H1 (cell line): Measurements from ENCODE around the gene C15orf39. TPM values are rescaled to one million over a fixed set of nuclear protein-coding genes. Genes with fewer than 3 reads are reported as not detected.
"Not testable (repeated sequence)": the region's sequence is repeated elsewhere in the genome, so short reads cannot be mapped to it uniquely, and the experiment has no call there.

Source experiments
- CTCF ChIA-PET: fragments of 300-600 bp; sonication (Branson Sonifier 250); formaldehyde crosslinking; loops from one replicate; lab custom pipeline; 2021; ENCODE audit not compliant: partially characterized antibody; lab: Charles Lee
- POLR2A ChIA-PET: fragments of 300-600 bp; sonication (Branson Sonifier 250); formaldehyde crosslinking; loops from one replicate; lab custom pipeline; 2021; ENCODE audit warnings: inconsistent platforms; ENCODE audit not compliant: partially characterized antibody; lab: Charles Lee
- DNase-seq, 2 experiments: peaks; one replicate each; pipeline versions ENCODE4 v3.0.0 to v3.0.0-alpha.2; 2010 to 2022; ENCODE audit warnings: low spot score in 2 of 2, low read depth in 1 of 2, mixed read lengths in 1 of 2
- FAIRE-seq: peaks from 2 replicates; lab custom pipeline; 2011; peaks lifted over from hg19 to GRCh38; lab: Jason Lieb, UNC
- H2AFZ ChIP-seq: 2 replicates; pipeline ENCODE4 v1.8.1; 2012; ENCODE audit warnings: low read length, inconsistent platforms
- H2AK5ac ChIP-seq: 2 replicates; pipeline ENCODE4 v1.6.1; 2013; ENCODE audit warnings: low read depth, low read length
- H2BK120ac ChIP-seq: replicated peaks from 2 replicates; pipeline ENCODE3; 2013; ENCODE audit warnings: low read depth, low read length, inconsistent platforms
- H2BK12ac ChIP-seq: 2 replicates; pipeline ENCODE4 v1.6.1; 2013; ENCODE audit warnings: low read depth, low read length
- H2BK15ac ChIP-seq: 2 replicates; pipeline ENCODE4 v1.6.1; 2013; ENCODE audit warnings: low read length
- H2BK20ac ChIP-seq: 2 replicates; pipeline ENCODE4 v1.6.1; 2013; ENCODE audit warnings: low read length
- H2BK5ac ChIP-seq: 2 replicates; pipeline ENCODE4 v1.6.1; 2013; ENCODE audit warnings: low read depth, low read length
- H3K14ac ChIP-seq: 2 replicates; pipeline ENCODE4 v1.6.1; 2013; ENCODE audit warnings: inconsistent platforms; ENCODE audit not compliant: insufficient read length
- H3K18ac ChIP-seq: 2 replicates; pipeline ENCODE4 v1.6.1; 2013; ENCODE audit warnings: low read length; ENCODE audit errors: extremely low read depth
- H3K23ac ChIP-seq: 2 replicates; pipeline ENCODE4 v1.6.1; 2013; ENCODE audit warnings: inconsistent platforms; ENCODE audit not compliant: insufficient read length
- H3K23me2 ChIP-seq: 2 replicates; pipeline ENCODE4 v1.6.1; 2013; ENCODE audit warnings: low read depth, low read length
- H3K27ac ChIP-seq: 2 replicates; pipeline ENCODE4 v1.6.1; 2011; ENCODE audit warnings: low read depth, low read length, inconsistent platforms
- H3K27me3 ChIP-seq, 4 experiments: replicated peaks in 1 of 4; 1 replicate in 1 of 4; 2 replicates in 3 of 4; pipeline versions ENCODE4 v1.6.1 to v1.8.1; 2011 to 2013; ENCODE audit warnings: low read length in 3 of 4, mild to moderate bottlenecking in 3 of 4, inconsistent platforms in 2 of 4, mixed read lengths in 2 of 4, moderate library complexity in 1 of 4; ENCODE audit not compliant: control insufficient read depth in 3 of 4, insufficient read depth in 3 of 4; ENCODE audit errors: extremely low read depth in 1 of 4
- H3K36me3 ChIP-seq, 4 experiments: 2 replicates each; pipeline versions ENCODE4 v1.6.1 to v1.8.1; 2011 to 2013; ENCODE audit warnings: mild to moderate bottlenecking in 4 of 4, low read length in 3 of 4, moderate library complexity in 2 of 4, control low read depth in 1 of 4, inconsistent platforms in 1 of 4; ENCODE audit not compliant: insufficient read depth in 4 of 4, control insufficient read depth in 2 of 4
- H3K4ac ChIP-seq: replicated peaks from 2 replicates; pipeline ENCODE3; 2013; ENCODE audit warnings: low read length, low read depth, mixed read lengths, inconsistent platforms; ENCODE audit not compliant: insufficient read length
- H3K4me1 ChIP-seq, 4 experiments: replicated peaks in 1 of 4; 1 replicate in 1 of 4; 2 replicates in 3 of 4; pipeline versions ENCODE4 v1.6.1 to v1.8.1; 2011 to 2013; ENCODE audit warnings: low read length in 3 of 4, inconsistent platforms in 2 of 4, mixed read lengths in 1 of 4; ENCODE audit not compliant: insufficient read depth in 4 of 4, control insufficient read depth in 3 of 4
- H3K4me2 ChIP-seq, 2 experiments: 2 replicates each; pipeline versions ENCODE4 v1.6.1 to v1.8.1; 2011 to 2013; ENCODE audit warnings: low read depth in 2 of 2, low read length in 2 of 2, control low read depth in 1 of 2, inconsistent platforms in 1 of 2, mild to moderate bottlenecking in 1 of 2; ENCODE audit not compliant: insufficient read depth in 1 of 2
- H3K4me3 ChIP-seq, 4 experiments: fragments of 200-600, 300-600 bp in 1 of 4; sonication (generic), shearing (Covaris generic), sonication (Bioruptor Twin) in 1 of 4; 2 replicates each; pipeline versions ENCODE4 v1.5.1 to v1.8.1; 2011 to 2016; ENCODE audit warnings: low read length in 4 of 4, low read depth in 3 of 4, control low read depth in 2 of 4, inconsistent platforms in 2 of 4, mild to moderate bottlenecking in 2 of 4, mixed read lengths in 1 of 4, moderate library complexity in 1 of 4; ENCODE audit not compliant: insufficient read depth in 2 of 4; ENCODE audit errors: extremely low read depth in 1 of 4
- H3K56ac ChIP-seq: replicated peaks from 2 replicates; pipeline ENCODE3; 2013; ENCODE audit warnings: low read depth, mild to moderate bottlenecking, mixed read lengths, low read length, inconsistent platforms; ENCODE audit not compliant: insufficient read length
- H3K79me1 ChIP-seq: 2 replicates; pipeline ENCODE4 v1.6.1; 2013; ENCODE audit warnings: low read depth, low read length, control low read depth
- H3K79me2 ChIP-seq, 2 experiments: 2 replicates each; pipeline versions ENCODE4 v1.6.1 to v1.8.1; 2012 to 2013; ENCODE audit warnings: low read length in 2 of 2, mild to moderate bottlenecking in 2 of 2, inconsistent platforms in 1 of 2; ENCODE audit not compliant: insufficient read depth in 2 of 2, control insufficient read depth in 1 of 2
- H3K9ac ChIP-seq, 4 experiments: replicated peaks in 1 of 4; 1 replicate in 1 of 4; 2 replicates in 3 of 4; pipeline versions ENCODE4 v1.6.1 to v1.8.1; 2011 to 2013; ENCODE audit warnings: low read depth in 3 of 4, low read length in 3 of 4, control low read depth in 2 of 4, mild to moderate bottlenecking in 2 of 4, moderate library complexity in 2 of 4, inconsistent platforms in 1 of 4; ENCODE audit errors: extremely low read depth in 1 of 4
- H3K9me3 ChIP-seq, 2 experiments: 2 replicates each; pipeline versions ENCODE4 v1.6.1 to v1.8.1; 2012 to 2013; ENCODE audit warnings: mild to moderate bottlenecking in 2 of 2, moderate library complexity in 2 of 2, control low read depth in 1 of 2, inconsistent platforms in 1 of 2, low read depth in 1 of 2, low read length in 1 of 2, mixed read lengths in 1 of 2; ENCODE audit not compliant: insufficient read depth in 2 of 2
- H4K20me1 ChIP-seq, 2 experiments: replicated peaks in 1 of 2; 2 replicates each; pipeline versions ENCODE3 to v1.8.1; 2011 to 2013; ENCODE audit warnings: inconsistent platforms in 2 of 2, low read length in 2 of 2, mild to moderate bottlenecking in 1 of 2; ENCODE audit not compliant: insufficient read depth in 2 of 2, control insufficient read depth in 1 of 2
- H4K5ac ChIP-seq: 2 replicates; pipeline ENCODE4 v1.6.1; 2013; ENCODE audit warnings: low read length, low read depth, mixed read lengths, inconsistent platforms; ENCODE audit not compliant: insufficient read length
- H4K8ac ChIP-seq: 2 replicates; pipeline ENCODE4 v1.8.0; 2013; ENCODE audit warnings: mild to moderate bottlenecking, moderate library complexity, low read length, inconsistent platforms; ENCODE audit not compliant: insufficient read depth; ENCODE audit errors: extremely low read depth
- H4K91ac ChIP-seq: replicated peaks from 2 replicates; pipeline ENCODE3; 2013; ENCODE audit warnings: low read length, mixed read lengths, inconsistent platforms; ENCODE audit not compliant: insufficient read length
- WGBS, 2 experiments: shearing (Covaris generic) in 1 of 2; methylation state at CpG; one replicate each; pipeline versions ENCODE4 v1.1.6 to v1.1.7; 2013 to 2015; ENCODE audit warnings: low lambda C conversion rate in 2 of 2, mixed read lengths in 2 of 2, inconsistent platforms in 1 of 2, low coverage in 1 of 2, missing lambda C conversion rate in 1 of 2; ENCODE audit not compliant: insufficient replicate concordance in 2 of 2, insufficient coverage in 1 of 2, insufficient read length in 1 of 2; ENCODE audit errors: extremely low coverage in 1 of 2, missing lambda C conversion rate in 1 of 2; 5-methylcytosine and 5-hydroxymethylcytosine counted together
- polyA plus RNA-seq, 7 experiments: library from polyadenylated mRNA; depleted of rRNA in 3 of 7; stranded (reverse) in 5 of 7; unstranded in 2 of 7; fragments of >200 nt in 5 of 7; fragments of 200-250 nt in 2 of 7; gene quantifications; 1 replicate in 5 of 7; 2 replicates in 1 of 7; 4 replicates in 1 of 7; pipeline versions ENCODE4 v1.2.1 to v1.2.3, GENCODE V29; 2011 to 2013; ENCODE audit warnings: missing spikeins in 2 of 7, mixed read lengths in 2 of 7
- small RNA-seq: library from polyadenylated mRNA; stranded (forward); fragments of <200 nt; extraction: miRNeasy Mini kit (QIAGEN cat#:217004); gene quantifications from one replicate; pipeline ENCODE3, GENCODE V24; 2013; ENCODE audit not compliant: insufficient read depth
- total RNA-seq: library from RNA; stranded (reverse); fragmentation: NEBNext Ultra II Directional; extraction: Animal tissue kit (Norgen Biotek cat#: 25700); gene quantifications from 2 replicates; pipeline ENCODE4 v1.2.1, GENCODE V29; 2021

Gene C15orf39
- total and polyA plus RNA-seq, 2 of the 8 experiments (the other 6 are each of a cell fraction or from before 2014, with no cell fraction given), result 13.8 to 38.5 TPM

DNA sequence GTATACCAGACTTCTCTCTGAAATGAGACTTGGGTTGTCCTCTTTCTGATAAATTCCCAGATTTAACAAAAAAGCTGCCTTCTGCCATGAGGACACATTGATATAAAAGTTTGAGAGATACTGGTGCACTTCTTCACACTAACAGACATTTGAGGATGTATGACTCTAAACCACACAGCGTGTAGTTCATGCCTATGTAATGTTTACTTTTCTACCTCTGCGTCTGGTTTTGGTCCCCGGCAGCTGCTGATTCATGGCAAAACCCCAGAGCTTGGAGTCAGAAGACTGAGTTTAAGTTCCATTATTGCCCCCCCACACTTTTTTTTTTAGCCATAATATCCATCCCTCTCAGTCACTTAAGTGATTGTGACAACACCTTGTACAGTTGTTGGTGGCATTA lies 58.2 kb downstream of the C15orf39 start:
- H3K23me2 ChIP-seq, H3K79me1 ChIP-seq, H4K91ac ChIP-seq, DNase-seq, H4K5ac ChIP-seq, H3K18ac ChIP-seq, H3K23ac ChIP-seq, H3K9ac ChIP-seq, H3K14ac ChIP-seq, H4K20me1 ChIP-seq, H3K56ac ChIP-seq, H3K79me2 ChIP-seq, H2AFZ ChIP-seq, H3K4me3 ChIP-seq, FAIRE-seq, H3K4ac ChIP-seq, H2BK120ac ChIP-seq, H3K27ac ChIP-seq, H3K9me3 ChIP-seq, H3K4me2 ChIP-seq, H2AK5ac ChIP-seq, H3K4me1 ChIP-seq, H2BK15ac ChIP-seq, H2BK20ac ChIP-seq, H4K8ac ChIP-seq, H2BK12ac ChIP-seq, POLR2A ChIA-PET, H2BK5ac ChIP-seq, CTCF ChIA-PET, H3K27me3 ChIP-seq, H3K36me3 ChIP-seq: not testable (repeated sequence)
- WGBS, 2 experiments, result no CpG with 5 or more reads among the region's 3 CpGs

Small RNAs within 50 kb of the gene (small RNA-seq; reads per million reads assigned to genes)
- not detected for gene AC068338.1

Other genes starting within 250 kb of the C15orf39 start
- gene RPP25, start 245.1 kb upstream of the C15orf39 start, total RNA-seq, result 19.4 and 19.8 TPM in 2 replicates
- gene RPP25, start 245.1 kb upstream of the C15orf39 start, polyA plus RNA-seq (2011; rRNA removed), result 17.4 and 20.0 TPM in 2 replicates
- 51.8 and 55.4 TPM in 2 replicates for gene SCAMP5, start 206.3 kb upstream of the C15orf39 start, total RNA-seq
- 94.7 and 96.4 TPM in 2 replicates for gene SCAMP5, start 206.3 kb upstream of the C15orf39 start, polyA plus RNA-seq (2011; rRNA removed)
- 11.3 and 14.7 TPM in 2 replicates for gene PPCDC, start 178.3 kb upstream of the C15orf39 start, total RNA-seq
- 29.7 and 46.7 TPM in 2 replicates for gene PPCDC, start 178.3 kb upstream of the C15orf39 start, polyA plus RNA-seq (2011; rRNA removed)
- gene GOLGA6C, start 56.5 kb downstream of the C15orf39 start, total RNA-seq, result 0.35 TPM in 1 of 2 replicates, not detected in the other
- 0.14 and 0.17 TPM in 2 replicates for gene GOLGA6C, start 56.5 kb downstream of the C15orf39 start, polyA plus RNA-seq (2011; rRNA removed)
- gene GOLGA6D, start 81.0 kb downstream of the C15orf39 start, total RNA-seq, result 0.69 and 0.73 TPM in 2 replicates
- gene GOLGA6D, start 81.0 kb downstream of the C15orf39 start, polyA plus RNA-seq (2011; rRNA removed), result 0.20 and 0.27 TPM in 2 replicates
- gene COMMD4, start 134.2 kb downstream of the C15orf39 start, total RNA-seq, result 131 and 132 TPM in 2 replicates
- gene COMMD4, start 134.2 kb downstream of the C15orf39 start, polyA plus RNA-seq (2011; rRNA removed), result 236 and 265 TPM in 2 replicates
- gene NEIL1, start 145.2 kb downstream of the C15orf39 start, total RNA-seq, result 10.9 and 12.2 TPM in 2 replicates
- 10.4 and 19.5 TPM in 2 replicates for gene NEIL1, start 145.2 kb downstream of the C15orf39 start, polyA plus RNA-seq (2011; rRNA removed)
- 79.1 and 88.9 TPM in 2 replicates for gene MAN2C1, start 166.7 kb downstream of the C15orf39 start, total RNA-seq
- 56.3 and 92.9 TPM in 2 replicates for gene MAN2C1, start 166.7 kb downstream of the C15orf39 start, polyA plus RNA-seq (2011; rRNA removed)
- gene SIN3A, start 249.8 kb downstream of the C15orf39 start, total RNA-seq, result 103 and 109 TPM in 2 replicates
- gene SIN3A, start 249.8 kb downstream of the C15orf39 start, polyA plus RNA-seq (2011; rRNA removed), result 69.5 and 86.6 TPM in 2 replicates